Hindlimb muscle (tissue), 1 donor: ENCODE results near the gene CDC37L1. TPM values are rescaled to one million over a fixed set of nuclear protein-coding genes. Genes with fewer than 3 reads are reported as not detected.
A peak's percentile ranks its signal among the peaks of the same experiment; 100 is the strongest.
"Not testable (repeated sequence)": the region's sequence is repeated elsewhere in the genome, so short reads cannot be mapped to it uniquely, and the experiment has no call there.

Experiments
- DNase-seq: peaks from one replicate; pipeline ENCODE4 v3.0.0-alpha.2; 2013
- polyA plus RNA-seq: library from polyadenylated mRNA; unstranded; fragments of 120-200 nt; gene quantifications from one replicate; pipeline ENCODE4 v1.2.1, GENCODE V29; 2013; ENCODE audit not compliant: insufficient read length

CDC37L1 gene
- polyA plus RNA-seq, 1 donor, result 24.4 TPM

DNA sequence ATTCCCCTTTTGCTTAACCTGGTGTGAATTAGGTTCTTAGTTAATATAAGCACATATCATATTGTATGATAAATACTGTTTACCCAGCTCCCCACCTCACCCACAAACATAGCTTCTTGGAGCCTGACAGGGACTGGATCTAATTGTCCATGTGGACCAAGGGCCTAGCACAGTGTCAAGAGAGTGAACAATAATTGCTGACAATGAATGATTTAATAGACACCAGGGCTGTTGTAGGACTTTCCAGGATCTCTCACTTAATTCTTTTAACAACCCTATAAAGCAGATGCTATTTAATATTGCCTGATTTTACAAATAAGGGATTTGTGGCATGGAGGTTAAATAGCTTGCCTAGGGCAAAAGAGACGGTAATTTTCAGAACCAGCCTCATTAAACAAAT is 36.8 kb downstream of the CDC37L1 start:
- no peak for DNase-seq

DNA sequence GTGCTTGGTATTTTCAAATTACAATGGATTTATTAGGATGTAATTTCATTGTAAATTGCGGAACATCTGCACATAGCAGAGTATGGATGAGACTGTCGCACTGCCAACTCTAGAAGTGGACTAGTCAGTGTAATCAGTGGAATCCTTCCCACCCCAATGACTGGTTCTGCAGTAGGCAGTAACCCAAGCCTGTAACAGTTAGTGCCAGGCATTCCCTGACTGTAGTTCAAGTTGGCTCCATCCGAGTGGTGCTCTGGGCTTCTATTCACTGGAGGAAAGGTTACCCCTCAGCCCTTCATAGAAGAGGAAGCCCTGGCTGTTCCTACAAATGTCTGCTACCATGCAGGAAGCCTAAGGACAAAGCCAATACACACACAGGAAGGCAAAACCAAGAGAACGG is 38.4 kb downstream of the CDC37L1 start:
- DNase-seq, result no peak

GRCh38 chr9:4718911-4719310 is 39.5 kb downstream of the CDC37L1 start:
- no peak for DNase-seq

DNA sequence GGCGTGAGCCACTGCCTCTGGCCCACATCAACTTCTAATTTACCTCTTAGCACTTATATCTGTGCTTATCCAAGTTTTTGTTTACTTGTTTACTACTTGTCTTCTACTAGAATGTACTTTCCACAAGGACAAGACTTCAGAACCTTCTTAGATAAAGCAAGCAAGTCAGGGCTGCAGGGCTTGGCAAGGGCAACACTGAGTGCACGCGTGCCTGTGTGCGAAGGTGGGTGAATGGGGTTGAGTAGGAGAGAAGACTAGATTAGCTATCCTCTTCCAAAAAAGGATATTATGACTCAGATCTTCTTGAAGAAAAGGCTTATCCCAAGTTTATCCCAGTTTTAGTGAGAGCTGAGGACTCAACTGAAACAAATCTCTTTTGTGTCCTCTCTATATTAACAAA is 42.4 kb downstream of the CDC37L1 start:
- no peak for DNase-seq

- DNase-seq, result no peak
These were observed 46.5 kb downstream of the CDC37L1 start for GRCh38 chr9:4725706-4726442.

DNA sequence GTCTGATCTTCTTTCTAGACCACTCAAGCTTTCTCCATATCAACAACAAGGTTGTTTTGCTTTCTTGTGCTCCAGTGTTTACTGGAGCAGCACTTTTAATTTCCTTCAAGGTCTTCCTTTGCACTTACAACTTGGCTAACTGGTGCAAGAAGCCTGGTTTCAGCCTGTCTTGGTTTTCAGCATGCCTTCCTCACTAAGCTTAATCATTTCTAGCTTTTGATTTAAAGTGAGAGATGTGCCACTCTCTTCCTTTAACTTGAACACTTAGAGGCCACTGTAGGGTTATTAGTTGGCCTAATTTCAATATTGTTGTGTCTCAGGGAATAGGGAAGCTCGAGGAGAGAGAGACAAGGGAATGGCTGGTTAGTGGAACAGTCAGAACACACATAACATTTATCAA is 48.2 kb downstream of the CDC37L1 start:
- DNase-seq, result no peak

DNA sequence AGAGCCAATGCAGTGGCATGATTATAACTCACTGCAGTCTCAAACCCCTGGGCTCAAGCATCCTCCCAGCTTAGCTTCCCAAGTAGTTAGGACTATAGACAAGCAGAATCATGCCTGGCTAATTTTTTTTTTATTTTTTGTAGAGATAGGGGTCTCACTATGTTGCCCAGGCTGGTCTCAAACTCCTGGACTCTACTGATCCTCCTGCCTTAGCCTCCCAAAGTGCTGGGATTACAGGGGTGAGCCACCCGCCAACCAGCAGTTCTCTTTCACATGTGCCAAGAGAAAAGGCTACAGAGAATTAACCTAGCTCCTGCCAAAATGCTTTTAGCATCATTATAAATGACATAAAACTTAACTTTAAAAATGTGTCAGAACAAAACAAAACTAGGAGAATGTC is 53.5 kb downstream of the CDC37L1 start:
- no peak for DNase-seq

- DNase-seq, result no peak
These were observed 54.8 kb downstream of the CDC37L1 start for GRCh38 chr9:4734150-4734549.

- DNase-seq, result no peak
These were observed 59.7 kb downstream of the CDC37L1 start for GRCh38 chr9:4738866-4739586.

GRCh38 chr9:4739587-4740387 is 60.4 kb downstream of the CDC37L1 start:
- no peak for DNase-seq

DNA sequence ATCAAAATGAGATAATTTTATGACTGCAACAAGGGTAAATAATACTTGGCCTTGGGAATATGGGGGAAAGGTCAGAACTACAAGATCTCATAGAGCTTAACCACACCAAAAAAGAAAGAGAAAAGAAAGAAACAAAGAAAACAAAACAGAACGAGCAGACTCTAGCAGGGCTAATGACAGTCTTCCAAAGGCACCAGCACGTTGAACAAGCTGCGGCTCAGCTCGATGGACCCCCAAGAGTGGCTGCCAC is 60.9 kb downstream of the CDC37L1 start:
- DNase-seq, result no peak

DNA sequence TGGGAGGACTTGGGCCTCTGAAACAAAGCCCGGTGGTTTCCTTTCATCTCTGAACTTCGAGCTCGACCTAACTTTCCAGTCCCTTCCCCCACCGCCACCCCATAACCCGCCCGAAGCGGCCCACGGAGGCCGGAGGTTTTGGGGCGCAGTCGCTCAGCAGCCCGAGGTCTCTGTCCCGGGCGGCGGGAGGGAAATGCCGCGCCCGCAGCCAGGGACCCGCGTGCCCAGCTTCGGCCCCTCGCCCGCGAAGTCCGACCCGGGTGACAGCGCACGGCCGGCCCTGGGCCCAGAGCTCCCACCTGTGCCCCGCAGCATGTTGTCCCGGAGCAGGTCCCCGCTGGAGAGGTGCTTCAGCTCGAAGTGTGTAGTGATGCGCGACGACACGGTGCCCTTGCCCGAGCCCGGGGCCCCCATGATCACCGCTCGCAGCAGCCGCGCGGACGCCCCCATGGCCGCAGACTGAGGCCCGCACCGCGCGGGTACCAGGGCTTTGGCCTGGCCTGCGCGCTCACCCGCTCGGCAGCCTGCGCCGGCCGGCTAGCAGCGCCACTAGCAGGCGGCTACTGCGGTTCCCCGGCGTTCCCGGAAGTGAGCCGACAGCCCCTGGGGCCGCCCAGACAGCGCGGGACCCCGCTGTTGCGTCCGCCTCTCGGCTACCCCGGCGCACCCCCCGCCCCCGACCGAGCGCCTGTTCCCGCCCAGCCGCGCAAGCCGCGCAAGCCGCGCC is 61.4 kb downstream of the CDC37L1 start, which contains the start of gene AK3:
Gene AK3, minus strand, starts transcription at position 565 of the 727 bp plus-strand sequence. Its CDS starts 115 bp downstream, at position 450.
- peak; percentile 91 for DNase-seq

- DNase-seq, result peak; percentile 26
These were observed 62.2 kb downstream of the CDC37L1 start for GRCh38 chr9:4741365-4742089.

- DNase-seq, result no peak
These were observed 62.9 kb downstream of the CDC37L1 start for GRCh38 chr9:4742246-4742645.

- no peak for DNase-seq
These were observed 63.9 kb downstream of the CDC37L1 start for GRCh38 chr9:4743131-4743875.

DNA sequence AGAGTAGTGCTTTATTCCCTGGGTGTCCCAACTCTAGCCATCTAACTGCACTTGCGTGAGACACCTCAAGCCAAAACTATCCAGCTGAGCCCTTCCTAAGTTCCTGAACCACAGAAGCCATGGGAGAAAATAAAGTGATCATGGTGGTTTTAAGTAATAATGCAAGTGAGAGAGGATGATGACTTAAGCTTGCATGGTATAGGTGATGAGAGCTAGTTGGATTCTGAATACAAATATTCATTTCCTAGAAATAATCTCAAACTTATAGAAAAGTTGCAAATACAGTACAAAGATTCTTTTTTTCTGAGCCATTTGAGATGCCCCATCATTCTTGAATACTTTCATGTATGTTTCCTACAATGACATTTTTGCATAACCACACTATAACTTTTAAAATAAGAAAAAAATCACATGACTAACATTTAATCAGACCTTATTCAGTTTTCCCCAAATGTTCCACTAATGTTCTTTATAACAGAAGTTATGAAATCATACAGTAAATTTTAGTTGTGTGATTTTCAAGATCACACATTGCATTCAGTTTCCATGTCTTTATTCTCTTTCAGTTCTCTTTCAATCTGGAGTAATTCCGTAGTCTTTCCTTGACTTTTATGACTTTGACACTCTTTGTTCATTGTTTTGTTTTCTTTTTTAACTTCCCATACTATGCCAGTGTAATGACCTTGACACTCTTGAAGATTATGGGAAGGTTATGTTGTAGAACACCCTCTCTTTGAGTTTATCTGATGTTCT is 67.1 kb downstream of the CDC37L1 start:
- DNase-seq, result no peak

DNA sequence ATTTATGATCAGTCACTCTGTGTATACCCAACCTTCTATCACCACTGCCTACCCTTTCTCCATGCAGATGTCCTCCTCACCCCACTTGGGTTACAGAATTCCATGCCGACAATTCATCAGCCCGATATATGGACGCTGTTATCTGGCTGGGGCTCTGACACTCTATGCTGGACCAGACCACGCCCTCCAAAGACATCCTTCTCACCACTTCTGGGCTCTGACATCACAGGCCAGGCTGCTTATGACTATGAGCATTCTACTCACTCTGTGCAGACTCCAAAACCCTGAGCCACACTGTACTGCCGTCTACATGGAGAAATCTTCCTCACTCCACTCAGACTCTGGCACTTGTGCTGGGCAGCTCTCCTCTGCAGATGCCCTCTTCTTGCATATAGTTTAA is 69.2 kb downstream of the CDC37L1 start:
- no peak for DNase-seq

- peak; percentile 19 for DNase-seq
These were observed 70.8 kb downstream of the CDC37L1 start for GRCh38 chr9:4750023-4750673.

- DNase-seq, result not testable (repeated sequence)
These were observed 75.2 kb downstream of the CDC37L1 start for GRCh38 chr9:4754530-4754929.

- DNase-seq, result no peak
These were observed 75.7 kb downstream of the CDC37L1 start for GRCh38 chr9:4755026-4755609.
